ENCODE measurements around the gene OBSL1. TPM values are rescaled to one million over a fixed set of nuclear protein-coding genes. Genes with fewer than 3 reads are reported as not detected.

Gene OBSL1
- total RNA-seq, 2 donors from 2014 or later: 119 to 185 TPM

GRCh38 chr2:219522111-219523030 lies 49.0 kb downstream of the OBSL1 start:
- DNase-seq: no peak
- intact Hi-C loops (cut with DNase I): no loop called here
- no peak overlapping the region for H3K4me3 ChIP-seq

GRCh38 chr2:219521066-219521880 lies 50.1 kb downstream of the OBSL1 start:
- 5 to 10% methylated on average over 13 to 14 of the region's 14 CpGs for WGBS, 2 donors

More at GRCh38 chr2:219522111-219523030, 49.0 kb downstream of the OBSL1 start:
- 3 to 4% methylated on average over 35 to 52 of the region's 70 CpGs for WGBS, 2 donors
- no peak for ATAC-seq
- Histone ChIP-seq H3K36me3 (replicated peaks in 1 of 2; ENCODE audit: insufficient read depth in 1 of 2, low read depth in 2 of 2) (no peaks in the 10 kb centered on the region), H3K27ac (no peak overlapping the region), H3K4me1 (peaks cover 16% of the 10 kb centered on the region), H3K27me3 (peaks cover 0 to 19% of the 10 kb centered on the region in 2 donors), H3K9me3 (no peaks in the 10 kb centered on the region)
- TF ChIP-seq POLR2A (IDR thresholded peaks at IDR 0.05) (no peak), CTCF (IDR thresholded peaks at IDR 0.05) (no peak)

GRCh38 chr2:219520079-219520478 lies 51.3 kb downstream of the OBSL1 start:
- 68 to 70% methylated on average over 8 of the region's 8 CpGs for WGBS, 2 donors
- H3K4me3 ChIP-seq: no peak overlapping the region
- H3K9me3 ChIP-seq: no peaks in the 10 kb centered on the region
- peaks cover 9% of the 10 kb centered on the region for H3K4me1 ChIP-seq
- intact Hi-C loops (cut with DNase I): no loop called here
- H3K36me3 ChIP-seq (replicated peaks in 1 of 2; ENCODE audit: insufficient read depth in 1 of 2, low read depth in 2 of 2): no peaks in the 10 kb centered on the region
- TF ChIP-seq CTCF (IDR thresholded peaks at IDR 0.05) (no peak), POLR2A (IDR thresholded peaks at IDR 0.05) (no peak)
- no peak overlapping the region for H3K27ac ChIP-seq
- DNase-seq: no peak
- no peak for ATAC-seq
- peaks cover 0 to 17% of the 10 kb centered on the region in 2 donors for H3K27me3 ChIP-seq

More at GRCh38 chr2:219521066-219521880, 50.1 kb downstream of the OBSL1 start:
- Histone ChIP-seq H3K27ac (no peak overlapping the region), H3K4me1 (peaks cover 9% of the 10 kb centered on the region), H3K36me3 (replicated peaks in 1 of 2; ENCODE audit: insufficient read depth in 1 of 2, low read depth in 2 of 2) (no peaks in the 10 kb centered on the region), H3K9me3 (no peaks in the 10 kb centered on the region), H3K4me3 (no peak overlapping the region), H3K27me3 (peaks cover 0 to 17% of the 10 kb centered on the region in 2 donors)
- DNase-seq (peak in 2 of 4 donors; percentile 39 to 52), ATAC-seq (peak; percentile 39)
- intact Hi-C loops (cut with DNase I): no loop called here
- peak in 6 of 7 experiments; percentile 13 to 52 (median 42) for TF ChIP-seq CTCF (IDR thresholded peaks at IDR 0.05)
- no peak for TF ChIP-seq POLR2A (IDR thresholded peaks at IDR 0.05)

GRCh38 chr2:219519526-219519916 lies 51.8 kb downstream of the OBSL1 start:
- intact Hi-C loops (cut with DNase I): no loop called here
- Histone ChIP-seq H3K9me3 (no peaks in the 10 kb centered on the region), H3K4me3 (no peak overlapping the region), H3K27ac (no peak overlapping the region), H3K4me1 (peaks cover 9% of the 10 kb centered on the region), H3K36me3 (replicated peaks in 1 of 2; ENCODE audit: insufficient read depth in 1 of 2, low read depth in 2 of 2) (no peaks in the 10 kb centered on the region), H3K27me3 (peaks cover 0 to 17% of the 10 kb centered on the region in 2 donors)
- ATAC-seq (no peak), DNase-seq (no peak)
- TF ChIP-seq POLR2A (IDR thresholded peaks at IDR 0.05): no peak
- no peak for TF ChIP-seq CTCF (IDR thresholded peaks at IDR 0.05)
- WGBS, 2 donors: 85 to 86% methylated on average over 9 of the region's 9 CpGs
